Measurements from ENCODE around the gene KRTAP10-9.
"Not testable (repeated sequence)": the region's sequence is repeated elsewhere in the genome, so short reads cannot be mapped to it uniquely, and the experiment has no call there.

DNA sequence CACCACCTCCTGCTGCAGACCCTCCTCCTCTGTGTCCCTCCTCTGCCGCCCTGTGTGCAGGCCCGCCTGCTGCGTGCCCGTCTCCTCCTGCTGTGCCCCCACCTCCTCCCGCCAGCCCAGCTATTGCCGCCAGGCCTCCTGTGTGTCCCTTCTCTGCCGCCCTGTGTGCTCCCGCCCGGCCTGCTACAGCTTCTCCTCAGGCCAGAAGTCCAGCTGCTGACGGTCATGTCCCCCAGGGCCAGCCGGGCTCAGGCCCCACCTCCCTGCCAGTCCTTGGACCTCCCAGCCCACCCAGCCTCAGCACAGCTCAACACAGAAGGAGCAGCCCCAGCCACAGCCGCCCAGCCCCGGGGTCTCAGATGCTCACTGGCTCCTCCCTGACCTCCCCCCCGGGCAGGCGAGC lies 939 bp downstream of the KRTAP10-9 start:
- TF ChIP-seq, protein P1, sequence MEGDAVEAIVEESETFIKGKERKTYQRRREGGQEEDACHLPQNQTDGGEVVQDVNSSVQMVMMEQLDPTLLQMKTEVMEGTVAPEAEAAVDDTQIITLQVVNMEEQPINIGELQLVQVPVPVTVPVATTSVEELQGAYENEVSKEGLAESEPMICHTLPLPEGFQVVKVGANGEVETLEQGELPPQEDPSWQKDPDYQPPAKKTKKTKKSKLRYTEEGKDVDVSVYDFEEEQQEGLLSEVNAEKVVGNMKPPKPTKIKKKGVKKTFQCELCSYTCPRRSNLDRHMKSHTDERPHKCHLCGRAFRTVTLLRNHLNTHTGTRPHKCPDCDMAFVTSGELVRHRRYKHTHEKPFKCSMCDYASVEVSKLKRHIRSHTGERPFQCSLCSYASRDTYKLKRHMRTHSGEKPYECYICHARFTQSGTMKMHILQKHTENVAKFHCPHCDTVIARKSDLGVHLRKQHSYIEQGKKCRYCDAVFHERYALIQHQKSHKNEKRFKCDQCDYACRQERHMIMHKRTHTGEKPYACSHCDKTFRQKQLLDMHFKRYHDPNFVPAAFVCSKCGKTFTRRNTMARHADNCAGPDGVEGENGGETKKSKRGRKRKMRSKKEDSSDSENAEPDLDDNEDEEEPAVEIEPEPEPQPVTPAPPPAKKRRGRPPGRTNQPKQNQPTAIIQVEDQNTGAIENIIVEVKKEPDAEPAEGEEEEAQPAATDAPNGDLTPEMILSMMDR (IDR thresholded peaks at IDR 0.05 in 8 of 11, conservative IDR thresholded peaks at IDR 0.05 in 3 of 11), result not testable (repeated sequence)
- not testable (repeated sequence) for TF ChIP-seq POLR2A (IDR thresholded peaks at IDR 0.05)
